HG02973 (cell line): Measurements from ENCODE around the gene ECSIT.
"Not testable (repeated sequence)": the region's sequence is repeated elsewhere in the genome, so short reads cannot be mapped to it uniquely, and the experiment has no call there.

Source experiments
- ATAC-seq: cut with Tn5 transposase; IDR thresholded peaks from one replicate; pipeline ENCODE4 v1.9.1; 2021; ENCODE audit warnings: moderate library complexity; ENCODE audit not compliant: unreplicated experiment

Gene ECSIT

GRCh38 chr19:11479898-11480714, 48.8 kb downstream of the ECSIT start:
- no peak for ATAC-seq

DNA sequence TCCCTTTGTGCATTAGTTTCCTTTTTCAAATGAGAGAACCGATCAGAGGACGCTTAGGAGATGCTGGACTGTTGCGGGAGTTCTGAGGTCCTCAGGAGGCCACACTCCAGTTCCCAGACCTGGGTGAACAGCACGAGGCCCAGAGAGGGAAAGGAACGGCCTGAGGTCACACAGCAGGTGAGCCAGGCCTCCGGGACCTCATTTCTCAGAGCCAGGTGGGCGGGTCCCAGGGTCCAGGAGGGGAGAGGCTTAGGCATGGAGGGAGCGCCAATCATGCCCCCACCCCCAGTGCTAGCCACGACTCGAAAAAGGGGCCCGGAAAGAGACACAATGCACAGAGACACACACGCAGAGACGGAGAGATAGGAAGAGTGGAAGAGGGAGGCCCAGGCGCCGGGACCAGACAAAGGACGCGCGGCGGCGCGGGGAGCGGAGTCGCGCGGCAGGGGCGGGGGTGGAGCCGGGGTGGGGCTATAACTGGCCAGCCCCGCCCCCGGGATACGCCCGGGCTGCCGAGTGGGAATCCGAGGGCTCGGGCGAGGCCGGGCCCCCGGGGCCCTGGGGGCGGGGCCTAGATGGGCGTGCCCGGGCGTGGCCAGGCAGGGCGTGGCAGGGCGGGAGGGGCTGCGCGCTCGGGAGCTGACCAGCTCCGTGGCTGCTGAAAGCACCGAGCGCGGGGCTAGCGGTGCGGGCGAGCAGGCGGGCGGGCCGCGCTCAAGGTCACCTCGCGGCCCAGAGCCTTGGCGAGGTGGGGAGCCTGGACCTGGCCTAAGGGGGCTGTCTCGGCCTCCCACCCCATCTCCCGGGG, 49.6 kb downstream of the ECSIT start:
- no peak for ATAC-seq

- ATAC-seq = no peak
These were observed 50.5 kb downstream of the ECSIT start for GRCh38 chr19:11478167-11479089.

GRCh38 chr19:11475861-11476260, 53.1 kb downstream of the ECSIT start:
- no peak for ATAC-seq

DNA sequence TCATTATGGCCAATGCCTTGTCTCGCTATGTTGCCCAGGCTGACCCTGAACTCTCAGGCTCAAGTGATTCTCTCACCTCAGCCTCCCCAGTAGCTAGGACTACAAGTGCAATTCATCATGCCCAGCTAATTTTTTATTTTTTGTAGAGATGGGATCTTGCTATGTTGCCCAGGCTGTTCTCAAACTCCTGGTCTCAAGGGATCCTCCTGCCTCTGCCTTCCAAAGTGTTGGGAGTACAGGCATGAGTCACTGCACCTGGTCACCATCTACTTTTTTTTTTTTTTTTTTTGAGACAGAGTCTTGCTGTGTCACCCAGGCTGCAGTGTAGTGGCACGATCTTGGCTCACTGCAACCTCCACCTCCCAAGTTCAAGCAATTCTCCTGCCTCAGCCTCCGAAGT, 53.6 kb downstream of the ECSIT start:
- ATAC-seq = not testable (repeated sequence)

- no peak for ATAC-seq
These were observed 55.2 kb downstream of the ECSIT start for GRCh38 chr19:11473725-11474124.

GRCh38 chr19:11468266-11468845, 60.6 kb downstream of the ECSIT start:
- not testable (repeated sequence) for ATAC-seq

DNA sequence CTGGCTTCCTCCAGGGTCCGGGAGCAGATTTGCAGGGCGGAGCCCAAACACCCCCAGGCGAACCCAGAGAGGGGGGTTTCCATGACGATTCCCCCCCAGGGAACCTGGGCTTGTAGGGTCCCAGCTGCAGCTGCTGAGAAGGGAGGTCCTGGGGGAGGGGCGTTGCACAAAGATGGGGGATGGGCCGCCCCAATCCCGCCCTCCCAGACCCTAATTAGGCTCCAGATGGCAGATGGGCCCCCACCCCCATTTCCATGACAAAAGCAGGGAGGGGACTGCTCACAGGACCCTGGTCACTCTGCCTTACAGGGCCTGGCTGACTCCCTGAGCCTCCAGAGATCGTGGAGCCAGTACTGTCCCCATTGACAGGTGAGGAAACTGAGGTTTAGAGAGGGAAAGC, 63.3 kb downstream of the ECSIT start:
- ATAC-seq = no peak

DNA sequence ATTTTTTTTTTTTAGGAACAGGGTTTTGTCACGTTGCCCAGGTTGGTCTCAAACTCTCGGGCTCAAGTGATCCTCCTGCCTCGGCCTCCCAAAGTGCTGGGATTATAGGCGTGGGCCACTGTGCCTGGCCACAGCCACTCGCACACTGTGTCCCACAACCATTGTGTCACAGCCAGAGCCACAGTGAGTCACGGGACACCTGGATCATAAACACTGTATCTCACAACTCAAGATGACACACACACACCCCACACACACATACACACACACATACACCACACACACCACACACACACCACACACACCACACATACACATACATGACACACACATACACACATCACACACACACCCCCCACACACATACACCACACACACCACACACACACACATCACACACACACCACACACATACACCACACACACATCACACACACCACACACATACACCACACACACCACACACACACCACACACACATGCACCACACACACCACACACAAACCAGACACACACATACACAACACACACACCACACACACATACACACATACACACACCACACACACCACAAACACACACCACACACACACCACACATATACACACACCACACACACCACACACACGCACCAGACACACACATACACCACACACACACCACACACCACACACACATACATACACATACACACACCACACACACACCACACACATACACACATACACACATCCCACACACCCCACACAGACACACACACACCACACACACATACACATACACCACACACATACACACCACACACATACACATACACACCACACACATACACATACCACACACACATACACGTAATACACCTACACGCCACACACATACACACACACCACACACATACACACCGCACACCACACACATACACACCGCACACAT, 64.3 kb downstream of the ECSIT start:
- ATAC-seq = no peak

DNA sequence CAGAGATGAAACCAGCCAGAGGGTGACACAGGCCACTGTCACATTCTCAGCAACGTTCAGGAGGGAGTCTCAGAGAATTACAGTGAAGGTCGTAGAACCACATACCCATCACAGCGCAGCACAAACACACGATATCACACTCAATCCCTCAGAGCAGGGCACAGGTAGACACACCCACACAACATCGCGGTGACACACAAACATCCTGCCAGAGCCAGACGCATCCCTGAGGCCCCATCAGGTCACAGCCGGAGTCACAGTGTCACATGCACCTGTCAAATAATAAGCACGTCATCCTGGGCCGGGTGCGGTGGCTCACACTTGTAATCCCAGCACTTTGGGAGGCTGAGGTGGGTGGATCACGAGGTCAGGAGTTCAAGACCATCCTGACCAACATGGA, 65.5 kb downstream of the ECSIT start:
- no peak for ATAC-seq

- ATAC-seq = no peak
These were observed 67.5 kb downstream of the ECSIT start for GRCh38 chr19:11461453-11461852.

DNA sequence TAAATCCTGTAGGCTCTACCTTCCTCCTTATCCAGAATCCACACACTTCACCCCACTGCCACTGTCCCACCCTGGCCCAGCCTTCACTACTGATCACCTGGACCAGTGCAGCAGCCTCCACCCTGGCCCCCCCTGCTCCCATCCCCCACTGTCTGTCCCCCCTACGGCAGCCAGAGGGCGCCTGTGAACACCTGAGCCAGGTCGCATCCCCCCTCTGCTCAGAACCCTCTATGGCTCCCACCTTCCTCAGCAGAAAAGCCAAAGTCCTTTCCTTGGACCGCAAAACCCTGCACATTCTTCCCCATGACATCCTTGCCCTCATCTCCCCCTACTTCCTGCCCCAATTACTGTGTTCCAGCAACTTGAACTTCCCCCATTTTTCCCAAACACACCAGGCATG, 68.7 kb downstream of the ECSIT start:
- ATAC-seq = no peak

- ATAC-seq = not testable (repeated sequence)
These were observed 70.0 kb downstream of the ECSIT start for GRCh38 chr19:11458912-11459311.

GRCh38 chr19:11458236-11458900, 70.6 kb downstream of the ECSIT start:
- no peak for ATAC-seq

- ATAC-seq = no peak
These were observed 71.1 kb downstream of the ECSIT start for GRCh38 chr19:11457831-11458230.

DNA sequence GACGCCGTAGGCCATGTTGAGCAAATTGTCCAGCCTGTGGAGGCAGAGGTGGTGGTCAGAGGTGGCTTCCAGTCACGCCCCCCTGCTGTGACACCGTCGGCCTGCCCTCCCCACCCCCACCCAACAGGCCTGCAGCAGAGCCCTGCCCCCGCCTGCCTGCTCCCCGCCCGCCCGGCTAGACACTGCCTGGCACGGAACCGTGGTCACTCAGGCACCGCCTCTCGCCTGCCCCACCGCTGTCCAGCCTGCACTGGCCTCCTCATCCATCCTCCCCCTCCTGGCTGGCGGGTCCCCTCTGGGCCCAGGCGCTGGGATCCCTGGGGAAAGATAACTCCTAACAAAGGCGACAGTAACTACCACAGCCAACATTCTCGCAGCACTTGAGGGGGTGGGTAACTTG, 71.8 kb downstream of the ECSIT start:
- ATAC-seq = no peak

- ATAC-seq = no peak
These were observed 72.3 kb downstream of the ECSIT start for GRCh38 chr19:11456659-11457058.
